HL-60 (cell line): ENCODE data around the gene SLC23A2.

Experiments used
- DNase-seq, 2 experiments: peaks; one replicate each; pipeline ENCODE4 v3.0.0-alpha.2; 2010 to 2020; ENCODE audit warnings: low read depth in 1 of 2, low spot score in 1 of 2
- H3K27ac ChIP-seq: fragments of 250-450 bp; sonication (Bioruptor Pico); replicated peaks from 2 replicates; pipeline ENCODE4 v1.5.1; 2020; ENCODE audit warnings: mild to moderate bottlenecking, moderate library complexity
- H3K27me3 ChIP-seq: fragments of 250-450 bp; sonication (Bioruptor Pico); 2 replicates; pipeline ENCODE4 v1.5.1; 2021; ENCODE audit warnings: mild to moderate bottlenecking, moderate library complexity; ENCODE audit not compliant: insufficient read depth, poor library complexity, severe bottlenecking
- H3K4me3 ChIP-seq: replicated peaks from 2 replicates; pipeline ENCODE4 v1.5.1; 2011; ENCODE audit warnings: mild to moderate bottlenecking, control low read depth, low read length; ENCODE audit not compliant: insufficient read depth
- GABPA ChIP-seq: IDR thresholded peaks from 2 replicates; pipeline ENCODE4 v1.6.1; 2012; ENCODE audit warnings: low read depth
- POLR2AphosphoS5 ChIP-seq: IDR thresholded peaks from 2 replicates; pipeline ENCODE4 v1.6.1; 2012; ENCODE audit warnings: low read depth
- SPI1 ChIP-seq: IDR thresholded peaks from 2 replicates; pipeline ENCODE4 v1.6.1; 2012; ENCODE audit warnings: low read depth, mild to moderate bottlenecking, borderline replicate concordance
- TF ChIP-seq, protein P1 (sequence below): IDR thresholded peaks from 2 replicates; pipeline ENCODE4 v1.6.1; 2012; ENCODE audit warnings: low read depth; ENCODE audit not compliant: insufficient replicate concordance
- TF ChIP-seq, protein P2 (sequence below): IDR thresholded peaks from one replicate; pipeline ENCODE4 v1.5.1; 2011; ENCODE audit warnings: low read length, control low read depth, inconsistent platforms; ENCODE audit not compliant: insufficient read depth

The SLC23A2 gene

DNA sequence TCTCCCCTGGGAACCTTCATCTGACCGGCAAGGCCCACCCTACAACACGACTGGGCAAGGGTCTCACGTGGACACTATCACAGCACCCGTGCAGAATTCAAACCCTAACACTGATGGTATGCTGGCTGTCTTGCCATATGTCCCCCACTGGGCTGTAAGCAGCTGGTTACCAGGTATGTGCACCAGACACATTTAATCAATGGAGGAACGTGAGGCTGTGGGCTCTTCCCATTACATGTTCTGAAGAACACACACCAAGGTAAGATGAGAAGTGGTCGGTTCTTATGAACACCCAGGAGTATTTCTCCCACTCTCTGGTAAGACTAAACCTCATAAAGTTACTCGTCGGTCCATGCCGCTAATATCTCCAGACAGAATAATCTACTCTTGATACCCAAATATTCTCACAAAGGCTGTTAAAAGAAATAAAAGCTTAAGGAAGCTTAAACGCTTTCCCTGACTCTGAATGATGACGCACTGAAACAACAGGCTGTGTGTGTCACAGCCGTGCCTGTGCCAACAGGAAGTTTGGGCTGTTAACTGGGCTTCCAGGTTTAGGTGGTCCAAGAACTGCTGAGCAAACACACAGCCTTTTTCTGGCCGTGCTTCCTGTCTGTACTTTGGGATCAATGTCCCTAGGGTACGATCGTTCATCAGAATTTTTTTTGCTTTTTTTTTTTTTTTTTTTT lies 75.3 kb downstream of the SLC23A2 start:
- DNase-seq, result no peak
- H3K27me3 ChIP-seq, result no peaks in the 10 kb centered on the region
- no peak overlapping the region for H3K27ac ChIP-seq
- TF ChIP-seq, protein P1, sequence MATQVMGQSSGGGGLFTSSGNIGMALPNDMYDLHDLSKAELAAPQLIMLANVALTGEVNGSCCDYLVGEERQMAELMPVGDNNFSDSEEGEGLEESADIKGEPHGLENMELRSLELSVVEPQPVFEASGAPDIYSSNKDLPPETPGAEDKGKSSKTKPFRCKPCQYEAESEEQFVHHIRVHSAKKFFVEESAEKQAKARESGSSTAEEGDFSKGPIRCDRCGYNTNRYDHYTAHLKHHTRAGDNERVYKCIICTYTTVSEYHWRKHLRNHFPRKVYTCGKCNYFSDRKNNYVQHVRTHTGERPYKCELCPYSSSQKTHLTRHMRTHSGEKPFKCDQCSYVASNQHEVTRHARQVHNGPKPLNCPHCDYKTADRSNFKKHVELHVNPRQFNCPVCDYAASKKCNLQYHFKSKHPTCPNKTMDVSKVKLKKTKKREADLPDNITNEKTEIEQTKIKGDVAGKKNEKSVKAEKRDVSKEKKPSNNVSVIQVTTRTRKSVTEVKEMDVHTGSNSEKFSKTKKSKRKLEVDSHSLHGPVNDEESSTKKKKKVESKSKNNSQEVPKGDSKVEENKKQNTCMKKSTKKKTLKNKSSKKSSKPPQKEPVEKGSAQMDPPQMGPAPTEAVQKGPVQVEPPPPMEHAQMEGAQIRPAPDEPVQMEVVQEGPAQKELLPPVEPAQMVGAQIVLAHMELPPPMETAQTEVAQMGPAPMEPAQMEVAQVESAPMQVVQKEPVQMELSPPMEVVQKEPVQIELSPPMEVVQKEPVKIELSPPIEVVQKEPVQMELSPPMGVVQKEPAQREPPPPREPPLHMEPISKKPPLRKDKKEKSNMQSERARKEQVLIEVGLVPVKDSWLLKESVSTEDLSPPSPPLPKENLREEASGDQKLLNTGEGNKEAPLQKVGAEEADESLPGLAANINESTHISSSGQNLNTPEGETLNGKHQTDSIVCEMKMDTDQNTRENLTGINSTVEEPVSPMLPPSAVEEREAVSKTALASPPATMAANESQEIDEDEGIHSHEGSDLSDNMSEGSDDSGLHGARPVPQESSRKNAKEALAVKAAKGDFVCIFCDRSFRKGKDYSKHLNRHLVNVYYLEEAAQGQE, result no peak
- TF ChIP-seq GABPA (no peak), SPI1 (no peak), POLR2AphosphoS5 (no peak)
- TF ChIP-seq, protein P2, sequence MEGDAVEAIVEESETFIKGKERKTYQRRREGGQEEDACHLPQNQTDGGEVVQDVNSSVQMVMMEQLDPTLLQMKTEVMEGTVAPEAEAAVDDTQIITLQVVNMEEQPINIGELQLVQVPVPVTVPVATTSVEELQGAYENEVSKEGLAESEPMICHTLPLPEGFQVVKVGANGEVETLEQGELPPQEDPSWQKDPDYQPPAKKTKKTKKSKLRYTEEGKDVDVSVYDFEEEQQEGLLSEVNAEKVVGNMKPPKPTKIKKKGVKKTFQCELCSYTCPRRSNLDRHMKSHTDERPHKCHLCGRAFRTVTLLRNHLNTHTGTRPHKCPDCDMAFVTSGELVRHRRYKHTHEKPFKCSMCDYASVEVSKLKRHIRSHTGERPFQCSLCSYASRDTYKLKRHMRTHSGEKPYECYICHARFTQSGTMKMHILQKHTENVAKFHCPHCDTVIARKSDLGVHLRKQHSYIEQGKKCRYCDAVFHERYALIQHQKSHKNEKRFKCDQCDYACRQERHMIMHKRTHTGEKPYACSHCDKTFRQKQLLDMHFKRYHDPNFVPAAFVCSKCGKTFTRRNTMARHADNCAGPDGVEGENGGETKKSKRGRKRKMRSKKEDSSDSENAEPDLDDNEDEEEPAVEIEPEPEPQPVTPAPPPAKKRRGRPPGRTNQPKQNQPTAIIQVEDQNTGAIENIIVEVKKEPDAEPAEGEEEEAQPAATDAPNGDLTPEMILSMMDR, result no peak
- H3K4me3 ChIP-seq, result no peak overlapping the region

DNA sequence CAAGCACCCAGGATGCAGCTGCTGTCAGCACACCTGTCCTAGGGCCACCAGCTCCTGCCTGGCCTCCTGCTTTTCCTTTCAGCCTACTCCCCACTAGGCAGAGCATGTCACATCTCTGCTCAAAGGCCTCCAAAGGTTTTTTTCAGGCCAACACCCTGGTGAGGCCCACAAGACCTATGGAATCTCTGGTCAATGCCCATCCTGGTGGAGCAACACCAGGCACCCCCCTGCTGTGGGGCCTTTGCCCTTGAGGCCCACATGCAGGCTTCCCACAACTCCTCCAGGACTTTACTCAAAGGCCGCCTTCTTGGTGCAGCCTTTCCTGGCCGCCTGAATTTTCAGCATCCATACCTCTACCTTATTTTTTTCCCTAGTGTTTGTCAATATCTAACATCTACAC lies 76.9 kb downstream of the SLC23A2 start:
- H3K27me3 ChIP-seq, result no peaks in the 10 kb centered on the region
- DNase-seq, result no peak
- H3K4me3 ChIP-seq, result no peak overlapping the region
- no peak overlapping the region for H3K27ac ChIP-seq
- TF ChIP-seq, protein P2, result no peak
- TF ChIP-seq POLR2AphosphoS5 (no peak), GABPA (no peak), SPI1 (no peak)
- TF ChIP-seq, protein P1, result no peak

DNA sequence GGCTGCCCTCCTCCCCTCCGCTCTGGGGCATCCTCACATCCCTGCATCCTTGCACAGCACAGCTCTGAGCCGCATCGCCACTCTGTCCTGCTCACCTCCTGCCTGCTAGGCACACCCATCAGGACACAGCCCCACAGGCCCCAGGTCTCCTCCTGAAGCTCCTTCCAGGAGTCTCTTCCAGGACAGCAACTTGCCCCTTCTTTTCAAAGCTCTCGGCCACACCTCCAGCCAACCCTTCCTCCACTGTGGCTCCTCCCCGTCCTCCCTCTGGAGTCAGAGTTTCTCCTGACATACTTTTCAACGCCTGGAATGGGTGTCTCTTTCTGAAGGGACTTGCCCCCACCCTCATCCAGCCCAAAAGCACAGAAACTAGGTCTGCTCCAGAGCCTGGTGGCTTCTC lies 77.3 kb downstream of the SLC23A2 start:
- Histone ChIP-seq H3K4me3 (no peak overlapping the region), H3K27ac (no peak overlapping the region), H3K27me3 (no peaks in the 10 kb centered on the region)
- TF ChIP-seq, protein P2, result no peak
- no peak for TF ChIP-seq POLR2AphosphoS5
- no peak for TF ChIP-seq GABPA
- no peak for TF ChIP-seq SPI1
- TF ChIP-seq, protein P1, result no peak
- no peak for DNase-seq
